Esophagus muscularis mucosa (tissue), 4 donors: ENCODE data around the gene SH2D3C. TPM values are rescaled to one million over a fixed set of nuclear protein-coding genes. Genes with fewer than 3 reads are reported as not detected.

Source experiments
- DNase-seq: peaks from one replicate; pipeline ENCODE4 v3.0.0-alpha.2; 2017; ENCODE audit errors: extremely low spot score
- H3K27ac ChIP-seq, 4 donors: fragments of 200-600 bp; sonication (generic); replicated peaks in 1 of 4; 1 replicate in 3 of 4; 2 replicates in 1 of 4; pipeline ENCODE4 v1.5.1; 2016 to 2019; ENCODE audit warnings: mild to moderate bottlenecking in 1 of 4
- H3K27me3 ChIP-seq, 4 donors: fragments of 200-600 bp; sonication (generic); one replicate each; pipeline versions ENCODE4 v1.5.1 to v1.6.0; 2016 to 2019
- H3K36me3 ChIP-seq, 4 donors: fragments of 200-600 bp; sonication (generic); one replicate each; pipeline ENCODE4 v1.5.1; 2016 to 2019
- H3K4me1 ChIP-seq, 4 donors: fragments of 200-600 bp; sonication (generic); one replicate each; pipeline ENCODE4 v1.5.1; 2016 to 2019
- H3K4me3 ChIP-seq, 4 donors: fragments of 200-600 bp; sonication (generic); 1 replicate in 2 of 4; 2 replicates in 2 of 4; pipeline ENCODE4 v1.5.1; 2016 to 2019; ENCODE audit warnings: mild to moderate bottlenecking in 4 of 4, moderate library complexity in 1 of 4
- H3K9me3 ChIP-seq, 4 donors: fragments of 200-600 bp; sonication (generic); 1 replicate in 3 of 4; 2 replicates in 1 of 4; pipeline ENCODE4 v1.5.1; 2016 to 2019
- EP300 ChIP-seq: sonication (generic); formaldehyde crosslinking; IDR thresholded peaks from one replicate; pipeline ENCODE4 v1.6.1; 2017; ENCODE audit warnings: antibody characterized with exemption
- POLR2A ChIP-seq: fragments of 450-650 bp; IDR thresholded peaks from one replicate; pipeline ENCODE4 v1.6.1; 2017; ENCODE audit warnings: antibody characterized with exemption, moderate library complexity, mild to moderate bottlenecking, low read depth
- POLR2AphosphoS5 ChIP-seq, 2 donors: sonication (generic); formaldehyde crosslinking; IDR thresholded peaks; one replicate each; pipeline ENCODE4 v1.6.1; 2017; ENCODE audit warnings: antibody characterized with exemption in 2 of 2
- WGBS: methylation state at CpG from one replicate; pipeline ENCODE4 v1.1.5; 2018; 5-methylcytosine and 5-hydroxymethylcytosine counted together
- intact Hi-C: fragments of 100-400 bp; cut with DNase I; formaldehyde crosslinking; loops from one replicate; pipeline ENCODE4 v1.15.1; 2023
- total RNA-seq, 4 donors: library from RNA; depleted of rRNA; stranded (reverse); fragments of >200 nt; gene quantifications; one replicate each; pipeline versions ENCODE4 v1.1.0 to v1.2.1, GENCODE V29; 2016
- TF ChIP-seq, protein P1 (sequence below), 3 experiments: fragments of 200-600 bp in 2 of 3; fragments of 450-650 bp in 1 of 3; sonication (generic) in 2 of 3; IDR thresholded peaks; one replicate each; pipeline ENCODE4 v1.5.1; 2017 to 2019; ENCODE audit warnings: antibody characterized with exemption in 3 of 3, mild to moderate bottlenecking in 2 of 3, moderate library complexity in 1 of 3

The SH2D3C gene
- total RNA-seq, 4 donors from 2014 or later = 5.0 to 18.1 (median 14.3) TPM

DNA sequence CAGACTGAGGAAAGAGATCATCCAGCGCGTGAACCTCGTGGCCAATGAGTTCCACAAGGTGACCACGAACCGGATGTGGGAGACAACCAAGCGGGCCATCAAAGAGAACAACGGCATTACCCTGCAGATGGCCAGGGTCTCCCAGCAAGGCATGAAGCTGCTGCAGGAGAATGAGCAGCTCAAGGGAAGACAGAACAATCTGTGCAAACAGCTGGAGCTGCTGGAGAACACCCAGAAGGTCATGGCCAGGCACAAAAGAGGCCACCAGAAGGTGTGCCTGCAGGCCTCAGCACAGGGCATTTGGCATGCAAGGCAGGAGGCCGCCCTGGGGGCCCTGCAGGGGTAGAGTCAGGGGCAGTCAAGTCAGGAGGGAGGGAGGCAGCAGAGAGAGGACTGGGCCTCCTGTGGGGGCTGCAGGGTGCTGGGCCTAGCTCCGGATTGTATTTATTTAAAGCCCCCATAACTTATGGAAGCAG lies 67.2 kb downstream of the SH2D3C start:
- Histone ChIP-seq H3K36me3 (peaks cover 0 to 7% (median 2%) of the 10 kb centered on the region in 4 donors), H3K27ac (no peak overlapping the region), H3K4me1 (peaks cover 15 to 25% (median 20%) of the 10 kb centered on the region in 4 donors), H3K9me3 (no peaks in the 10 kb centered on the region), H3K4me3 (no peak overlapping the region), H3K27me3 (no peaks in the 10 kb centered on the region)
- DNase-seq = no peak
- WGBS = 81% methylated on average over 9 of the region's 9 CpGs
- TF ChIP-seq, protein P1, sequence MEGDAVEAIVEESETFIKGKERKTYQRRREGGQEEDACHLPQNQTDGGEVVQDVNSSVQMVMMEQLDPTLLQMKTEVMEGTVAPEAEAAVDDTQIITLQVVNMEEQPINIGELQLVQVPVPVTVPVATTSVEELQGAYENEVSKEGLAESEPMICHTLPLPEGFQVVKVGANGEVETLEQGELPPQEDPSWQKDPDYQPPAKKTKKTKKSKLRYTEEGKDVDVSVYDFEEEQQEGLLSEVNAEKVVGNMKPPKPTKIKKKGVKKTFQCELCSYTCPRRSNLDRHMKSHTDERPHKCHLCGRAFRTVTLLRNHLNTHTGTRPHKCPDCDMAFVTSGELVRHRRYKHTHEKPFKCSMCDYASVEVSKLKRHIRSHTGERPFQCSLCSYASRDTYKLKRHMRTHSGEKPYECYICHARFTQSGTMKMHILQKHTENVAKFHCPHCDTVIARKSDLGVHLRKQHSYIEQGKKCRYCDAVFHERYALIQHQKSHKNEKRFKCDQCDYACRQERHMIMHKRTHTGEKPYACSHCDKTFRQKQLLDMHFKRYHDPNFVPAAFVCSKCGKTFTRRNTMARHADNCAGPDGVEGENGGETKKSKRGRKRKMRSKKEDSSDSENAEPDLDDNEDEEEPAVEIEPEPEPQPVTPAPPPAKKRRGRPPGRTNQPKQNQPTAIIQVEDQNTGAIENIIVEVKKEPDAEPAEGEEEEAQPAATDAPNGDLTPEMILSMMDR (IDR thresholded peaks at IDR 0.05) = no peak
- no peak for TF ChIP-seq POLR2AphosphoS5 (IDR thresholded peaks at IDR 0.05)
- no peak for TF ChIP-seq POLR2A
- TF ChIP-seq EP300 = no peak
- intact Hi-C loops = no loop called here

DNA sequence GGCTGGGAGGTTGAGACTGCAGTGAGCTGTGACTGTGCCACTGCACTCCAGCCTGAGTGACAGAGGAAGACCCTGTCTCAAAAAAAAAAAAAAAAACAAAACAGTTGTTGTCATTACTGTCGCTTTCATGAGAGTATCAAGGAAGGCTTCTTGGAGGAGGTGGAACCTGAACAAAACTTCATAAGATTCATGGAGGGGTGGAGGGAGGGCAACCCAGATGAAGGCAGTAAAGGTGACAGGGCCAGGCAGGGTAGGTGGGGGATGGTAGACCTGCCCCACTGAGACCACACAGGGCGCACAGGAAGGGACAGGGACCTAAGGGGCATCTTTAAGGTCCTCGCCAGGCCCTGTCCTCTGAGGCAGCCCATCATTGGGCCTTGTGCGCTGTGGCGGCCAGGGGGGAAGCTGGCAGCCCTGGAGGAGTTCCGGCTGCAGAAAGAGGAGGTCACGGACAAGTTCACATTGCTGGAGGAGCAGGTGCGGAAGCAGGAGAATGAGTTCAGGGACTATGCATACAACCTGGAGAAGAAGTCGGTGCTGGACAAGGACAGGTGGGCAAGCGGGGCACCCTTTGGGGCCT lies 68.2 kb downstream of the SH2D3C start:
- no peak overlapping the region for H3K4me3 ChIP-seq
- no peak overlapping the region for H3K27ac ChIP-seq
- WGBS = 94% methylated on average over 10 of the region's 10 CpGs
- TF ChIP-seq, protein P1 (IDR thresholded peaks at IDR 0.05) = no peak
- TF ChIP-seq EP300 = no peak
- no peak for TF ChIP-seq POLR2A
- TF ChIP-seq POLR2AphosphoS5 (IDR thresholded peaks at IDR 0.05) = no peak
- H3K4me1 ChIP-seq = peaks cover 10 to 19% (median 16%) of the 10 kb centered on the region in 4 donors
- peaks cover 0 to 7% (median 2%) of the 10 kb centered on the region in 4 donors for H3K36me3 ChIP-seq
- no peak for DNase-seq
- intact Hi-C loops = no loop called here
- no peaks in the 10 kb centered on the region for H3K9me3 ChIP-seq
- peaks cover 0 to 8% (median 0%) of the 10 kb centered on the region in 4 donors for H3K27me3 ChIP-seq

DNA sequence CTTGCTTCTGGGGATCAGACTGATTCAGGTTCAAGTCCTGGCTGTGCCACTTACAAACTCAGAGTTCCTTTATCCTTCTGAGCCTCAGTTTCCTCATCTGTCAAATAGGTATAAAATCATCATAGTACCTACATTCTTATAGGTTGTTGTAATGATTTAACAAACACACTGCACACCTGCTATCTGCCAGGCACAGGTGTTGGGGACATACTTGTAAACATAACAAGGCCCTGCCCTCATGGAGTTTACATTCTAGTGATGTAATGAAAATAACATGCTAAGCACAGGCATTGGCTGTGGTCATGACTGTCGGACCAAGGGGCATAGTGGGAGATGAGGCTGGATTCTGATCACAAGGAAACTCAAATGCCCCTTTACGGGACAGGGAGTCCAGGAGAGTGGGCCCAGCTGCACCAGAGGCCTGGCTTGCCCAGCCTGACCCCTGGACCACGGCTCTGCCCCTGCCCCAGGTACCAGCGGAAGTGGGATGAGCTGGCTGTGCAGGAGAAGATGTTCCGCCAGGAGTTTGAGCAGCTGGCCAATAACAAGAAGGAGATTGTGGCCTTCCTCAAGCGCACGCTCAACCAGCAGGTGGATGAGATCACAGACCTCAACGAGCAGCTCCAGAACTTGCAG lies 69.4 kb downstream of the SH2D3C start:
- Histone ChIP-seq H3K27me3 (peaks cover 0 to 9% (median 0%) of the 10 kb centered on the region in 4 donors), H3K4me3 (no peak overlapping the region), H3K4me1 (peaks cover 1 to 8% (median 6%) of the 10 kb centered on the region in 4 donors), H3K36me3 (peaks cover 0 to 7% (median 2%) of the 10 kb centered on the region in 4 donors), H3K27ac (no peak overlapping the region), H3K9me3 (no peaks in the 10 kb centered on the region)
- 96% methylated on average over 2 of the region's 8 CpGs for WGBS
- no peak for DNase-seq
- TF ChIP-seq POLR2AphosphoS5 (IDR thresholded peaks at IDR 0.05) = no peak
- intact Hi-C loops = no loop called here

DNA sequence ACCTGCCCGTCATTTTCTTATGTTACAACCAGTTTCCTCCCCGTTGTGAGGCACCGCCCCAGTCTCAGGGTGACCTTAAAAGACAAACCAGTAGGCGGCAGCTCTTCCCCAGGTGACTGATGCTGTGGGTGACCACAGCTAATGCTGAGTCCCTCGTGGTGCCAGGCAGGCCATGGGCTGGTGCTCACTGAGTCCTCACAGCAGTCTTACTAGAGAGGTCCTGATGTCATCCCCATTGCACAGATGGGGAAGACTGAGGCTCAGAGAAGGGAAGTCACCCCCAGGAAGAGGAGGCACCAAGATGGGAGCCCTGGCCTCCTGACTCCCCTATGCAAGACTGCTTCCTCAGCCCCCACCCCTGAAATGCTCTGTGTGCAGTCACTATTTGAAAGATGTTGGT lies 70.7 kb downstream of the SH2D3C start:
- WGBS = 76% methylated on average over 5 of the region's 5 CpGs
- DNase-seq = no peak
- intact Hi-C loops = no loop called here

DNA sequence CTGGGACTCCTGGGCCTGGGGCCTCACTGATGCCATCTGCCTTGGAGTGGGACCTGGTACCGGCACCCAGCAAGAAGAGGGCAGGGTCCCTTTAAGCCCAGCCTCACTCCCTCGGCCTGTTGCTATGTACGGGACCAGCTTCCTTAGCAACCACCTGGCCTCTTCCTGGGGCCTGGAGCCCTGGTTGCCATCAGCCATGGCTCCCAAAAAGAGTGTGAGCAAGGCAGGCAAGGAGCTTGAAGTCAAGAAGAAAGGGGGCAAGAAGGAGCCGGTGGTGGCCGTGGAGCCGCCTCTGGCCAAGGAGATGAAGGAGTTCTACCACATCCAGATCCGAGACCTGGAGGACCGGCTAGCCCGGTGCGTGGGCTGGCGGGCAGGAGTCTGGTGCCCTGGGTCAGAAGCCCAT lies 71.6 kb downstream of the SH2D3C start, which contains the start of gene CFAP157:
CFAP157 (plus strand) TSS at position 153 of the 406 bp plus-strand sequence; CDS start at position 197, 44 bp downstream.
- H3K27me3 ChIP-seq = peaks cover 0 to 15% (median 0%) of the 10 kb centered on the region in 4 donors
- H3K36me3 ChIP-seq = peaks cover 0 to under 1% (median 0%) of the 10 kb centered on the region in 4 donors
- WGBS = 69% methylated on average over 11 of the region's 11 CpGs
- TF ChIP-seq, protein P1 (IDR thresholded peaks at IDR 0.05) = no peak
- TF ChIP-seq EP300 (no peak), POLR2AphosphoS5 (IDR thresholded peaks at IDR 0.05) (no peak), POLR2A (no peak)
- DNase-seq = no peak
- no peak within 1 kb of the TSS for H3K4me3 ChIP-seq
- intact Hi-C loops = no loop called here
- H3K27ac ChIP-seq = no peak within 1 kb of the TSS
- peaks cover 0 to 5% (median 2%) of the 10 kb centered on the region in 4 donors for H3K4me1 ChIP-seq
- no peaks in the 10 kb centered on the region for H3K9me3 ChIP-seq

More for the DNA sequence above, 70.7 kb downstream of the SH2D3C start:
- Histone ChIP-seq H3K27ac (no peak overlapping the region), H3K9me3 (no peaks in the 10 kb centered on the region), H3K4me3 (no peak overlapping the region), H3K36me3 (peaks cover 0 to 7% (median 2%) of the 10 kb centered on the region in 4 donors), H3K4me1 (peaks cover 0 to 5% (median 2%) of the 10 kb centered on the region in 4 donors), H3K27me3 (peaks cover 0 to 15% (median 0%) of the 10 kb centered on the region in 4 donors)
- TF ChIP-seq POLR2A (no peak), POLR2AphosphoS5 (IDR thresholded peaks at IDR 0.05) (no peak), EP300 (no peak)
